Lower leg skin (tissue), 3 donors: ENCODE data around the gene CPEB4.

Source experiments
- POLR2A ChIP-seq, 2 donors: fragments of 450-650 bp; IDR thresholded peaks; one replicate each; pipeline ENCODE4 v1.6.1; 2016 to 2017; ENCODE audit warnings: antibody characterized with exemption in 2 of 2, mild to moderate bottlenecking in 1 of 2, moderate library complexity in 1 of 2
- TF ChIP-seq, protein P1 (sequence below), 3 donors: fragments of 450-650 bp; IDR thresholded peaks; one replicate each; pipeline ENCODE4 v1.5.1; 2016; ENCODE audit warnings: antibody characterized with exemption in 3 of 3, mild to moderate bottlenecking in 3 of 3, moderate library complexity in 2 of 3

DNA sequence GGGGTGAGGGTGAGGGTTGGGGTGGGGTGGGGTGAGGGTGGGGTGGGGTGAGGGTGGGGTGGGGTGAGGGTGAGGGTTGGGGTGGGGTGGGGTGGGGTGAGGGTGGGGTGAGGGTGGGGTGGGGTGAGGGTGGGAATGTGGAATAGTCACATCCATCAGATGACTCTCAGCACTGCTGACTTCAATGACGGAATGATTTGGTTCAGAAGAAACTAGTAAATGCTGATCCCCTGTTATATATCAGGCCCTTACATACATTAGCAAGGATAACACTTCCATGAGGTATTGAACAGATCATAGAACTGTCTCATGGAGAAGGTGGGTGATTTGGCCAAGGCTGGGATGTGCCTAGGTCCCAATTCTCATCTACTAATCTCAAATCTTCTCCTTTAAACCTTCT lies 76.4 kb downstream of the CPEB4 start:
- TF ChIP-seq, protein P1, sequence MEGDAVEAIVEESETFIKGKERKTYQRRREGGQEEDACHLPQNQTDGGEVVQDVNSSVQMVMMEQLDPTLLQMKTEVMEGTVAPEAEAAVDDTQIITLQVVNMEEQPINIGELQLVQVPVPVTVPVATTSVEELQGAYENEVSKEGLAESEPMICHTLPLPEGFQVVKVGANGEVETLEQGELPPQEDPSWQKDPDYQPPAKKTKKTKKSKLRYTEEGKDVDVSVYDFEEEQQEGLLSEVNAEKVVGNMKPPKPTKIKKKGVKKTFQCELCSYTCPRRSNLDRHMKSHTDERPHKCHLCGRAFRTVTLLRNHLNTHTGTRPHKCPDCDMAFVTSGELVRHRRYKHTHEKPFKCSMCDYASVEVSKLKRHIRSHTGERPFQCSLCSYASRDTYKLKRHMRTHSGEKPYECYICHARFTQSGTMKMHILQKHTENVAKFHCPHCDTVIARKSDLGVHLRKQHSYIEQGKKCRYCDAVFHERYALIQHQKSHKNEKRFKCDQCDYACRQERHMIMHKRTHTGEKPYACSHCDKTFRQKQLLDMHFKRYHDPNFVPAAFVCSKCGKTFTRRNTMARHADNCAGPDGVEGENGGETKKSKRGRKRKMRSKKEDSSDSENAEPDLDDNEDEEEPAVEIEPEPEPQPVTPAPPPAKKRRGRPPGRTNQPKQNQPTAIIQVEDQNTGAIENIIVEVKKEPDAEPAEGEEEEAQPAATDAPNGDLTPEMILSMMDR (IDR thresholded peaks at IDR 0.05) = no peak
- no peak for TF ChIP-seq POLR2A (IDR thresholded peaks at IDR 0.05)
